HG03095 (cell line): ENCODE results near the gene ROCK1.
A peak's percentile ranks its signal among the peaks of the same experiment; 100 is the strongest.
"Not testable (repeated sequence)": the region's sequence is repeated elsewhere in the genome, so short reads cannot be mapped to it uniquely, and the experiment has no call there.

Source experiments
- ATAC-seq: cut with Tn5 transposase; IDR thresholded peaks from one replicate; pipeline ENCODE4 v1.9.1; 2021; ENCODE audit warnings: moderate library complexity; ENCODE audit not compliant: unreplicated experiment

Gene ROCK1

DNA sequence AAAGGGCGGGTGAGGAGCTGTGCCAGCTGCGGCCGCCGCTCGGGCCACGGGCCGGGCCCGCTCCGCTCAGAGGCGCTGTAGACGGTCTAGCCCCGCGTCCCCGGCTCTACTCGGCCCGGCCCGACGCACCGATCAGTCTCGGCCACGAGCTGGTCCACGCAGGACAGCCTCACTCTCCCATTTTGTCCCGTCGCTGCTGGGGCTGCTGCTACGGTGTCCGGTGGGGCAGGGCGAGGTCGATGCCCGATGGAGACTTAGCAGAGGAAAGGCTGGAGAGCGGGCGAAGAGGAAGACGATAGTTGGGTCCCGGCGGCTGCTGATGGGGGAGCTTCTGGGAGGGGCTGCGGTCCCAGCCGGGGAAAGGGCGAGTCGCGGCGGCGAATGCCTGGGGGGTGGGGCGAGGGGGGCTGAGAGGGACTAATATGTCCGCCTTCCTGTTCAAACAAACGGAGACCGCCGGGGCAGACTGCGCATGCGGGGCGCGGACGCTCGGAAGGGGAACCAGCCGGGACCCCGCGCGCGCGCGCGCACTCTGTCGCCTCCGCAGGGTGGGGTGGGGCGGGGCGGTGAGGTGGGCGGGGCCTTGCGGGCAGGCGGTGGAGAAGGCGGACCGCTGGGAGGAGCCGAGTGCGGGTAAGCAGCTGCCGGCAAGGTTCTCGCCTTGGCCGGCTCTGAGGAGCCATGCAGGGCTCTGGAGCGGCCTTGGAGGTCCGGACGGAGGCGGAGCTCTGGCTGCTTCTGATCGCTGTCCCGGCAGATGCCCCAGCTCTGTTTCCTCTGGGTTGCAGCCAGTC lies at the start of gene ROCK1:
ROCK1 (minus strand) TSS at position 468 of the 794 bp plus-strand sequence. CDS start 903 bp downstream, outside the sequence.
- ATAC-seq = peak; percentile 87

DNA sequence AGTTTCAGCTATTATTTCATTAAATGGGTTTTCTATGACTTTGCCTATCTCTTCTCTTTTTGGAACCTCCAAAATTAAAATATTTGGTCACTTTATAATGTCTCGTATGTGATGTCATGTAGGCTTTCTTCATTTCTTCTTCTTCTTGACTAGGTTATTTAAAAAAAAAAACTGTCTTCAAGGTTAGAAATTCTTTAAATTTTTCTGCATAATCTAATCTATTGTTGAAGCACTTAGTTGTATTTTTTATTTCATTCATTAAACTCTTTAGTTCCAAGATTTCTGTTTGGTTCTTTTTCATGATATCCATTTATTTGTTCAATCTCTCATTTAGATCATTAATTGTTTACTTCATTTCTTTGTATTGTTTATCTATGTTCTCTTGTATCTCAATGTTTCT lies 43.8 kb upstream of the ROCK1 start:
- no peak for ATAC-seq

DNA sequence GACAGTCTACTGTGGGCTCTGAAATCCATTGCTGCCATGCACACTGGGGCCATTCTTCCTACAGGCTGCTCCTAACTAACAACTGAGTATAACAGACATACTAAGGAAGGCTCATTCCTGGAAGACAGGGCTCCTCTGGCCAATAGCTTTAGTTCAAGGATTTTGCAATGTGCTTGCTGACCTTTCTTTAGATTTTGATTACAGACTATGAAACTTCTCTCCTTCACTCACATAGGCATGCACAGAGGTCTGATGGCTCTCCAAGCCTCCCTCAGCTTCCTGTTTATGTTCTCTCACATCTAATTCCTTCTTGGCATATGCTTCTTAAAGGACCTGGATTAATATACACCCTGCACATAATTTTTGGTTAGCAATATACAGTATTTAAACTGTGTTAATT lies 34.4 kb upstream of the ROCK1 start:
- no peak for ATAC-seq

DNA sequence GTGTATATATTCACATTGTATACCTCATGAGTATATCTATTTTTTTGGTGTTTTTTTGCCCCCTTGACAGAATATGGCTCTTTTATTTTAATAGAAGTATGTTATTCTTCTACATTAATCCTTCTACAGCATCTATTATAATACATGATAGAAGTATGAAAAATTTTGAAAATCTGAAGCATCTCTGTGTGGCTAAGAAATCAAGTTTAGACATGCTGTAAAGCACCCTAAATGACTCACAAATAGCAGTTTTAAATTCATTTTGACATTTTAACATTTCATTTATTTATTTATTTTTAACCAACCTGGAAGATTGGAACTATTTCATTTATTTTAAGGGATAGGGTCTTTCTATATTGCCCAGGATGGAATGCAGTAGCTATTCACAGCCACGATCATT lies 33.8 kb upstream of the ROCK1 start:
- no peak for ATAC-seq

DNA sequence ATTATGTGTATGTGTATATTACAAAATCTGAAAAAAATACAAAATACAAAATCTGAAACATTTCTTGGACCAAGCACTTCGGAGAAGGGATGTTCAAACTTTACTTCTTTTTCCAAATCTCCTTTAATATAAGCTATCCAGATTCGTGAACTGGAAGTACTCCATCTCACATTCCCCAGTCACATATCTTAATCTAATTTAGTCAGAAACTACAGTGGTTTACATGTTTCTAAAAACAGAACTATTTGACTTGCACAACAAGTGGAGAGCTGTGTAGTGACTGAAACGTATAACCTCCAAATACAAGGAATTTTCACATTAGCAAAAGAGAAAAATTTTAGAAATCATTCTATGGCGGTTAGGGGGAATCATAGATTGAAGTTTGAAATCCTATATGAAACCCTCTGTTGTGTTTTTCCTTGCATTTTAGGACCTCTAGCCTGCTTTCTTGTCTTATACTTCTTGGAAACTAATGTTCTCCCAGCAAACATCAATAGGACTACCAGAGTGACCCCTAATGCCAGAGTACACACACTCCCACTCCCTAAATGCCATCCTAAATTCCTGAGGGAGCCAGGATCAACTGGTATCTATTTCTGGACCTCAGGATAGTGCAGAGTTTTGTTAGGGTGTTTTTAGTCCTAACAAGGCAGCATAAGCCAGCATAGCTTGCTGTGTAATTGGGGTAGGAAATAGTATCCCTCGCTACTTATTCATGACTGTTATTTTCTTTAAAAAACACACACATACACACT lies 30.2 kb upstream of the ROCK1 start:
- no peak for ATAC-seq

DNA sequence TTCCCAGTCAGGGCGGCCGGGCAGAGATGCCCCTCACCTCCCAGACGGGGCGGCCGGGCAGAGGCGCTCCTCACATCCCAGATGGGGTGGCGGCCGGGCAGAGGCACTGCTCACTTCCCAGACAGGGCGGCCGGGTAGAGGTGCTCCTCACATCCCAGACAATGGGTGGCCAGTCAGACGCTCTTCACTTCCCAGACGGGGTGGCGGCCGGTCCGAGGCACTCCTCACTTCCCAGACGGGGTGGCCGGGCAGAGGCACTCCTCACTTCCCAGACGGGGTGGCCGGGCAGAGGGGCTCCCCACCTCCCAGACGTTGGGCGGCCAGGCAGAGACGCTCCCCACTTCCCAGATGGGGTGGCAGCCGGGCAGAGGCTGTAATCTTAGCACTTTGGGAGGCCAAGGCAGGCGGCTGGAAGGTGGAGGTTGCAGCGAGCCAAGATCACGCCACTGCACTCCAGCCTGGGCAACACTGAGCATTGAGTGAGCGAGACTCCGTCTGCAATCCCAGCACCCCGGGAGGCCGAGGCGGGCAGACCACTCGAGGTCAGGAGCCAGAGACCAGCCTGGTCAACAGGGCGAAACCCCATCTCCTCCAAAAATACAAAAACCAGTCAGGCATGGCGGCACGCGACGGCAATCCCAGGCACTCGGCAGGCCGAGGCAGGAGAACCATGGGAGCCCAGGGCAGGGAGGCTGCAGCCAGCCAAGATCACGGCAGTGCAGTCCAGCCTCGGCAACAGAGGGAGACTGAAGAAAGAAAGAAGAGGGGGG lies 26.3 kb upstream of the ROCK1 start:
- not testable (repeated sequence) for ATAC-seq

DNA sequence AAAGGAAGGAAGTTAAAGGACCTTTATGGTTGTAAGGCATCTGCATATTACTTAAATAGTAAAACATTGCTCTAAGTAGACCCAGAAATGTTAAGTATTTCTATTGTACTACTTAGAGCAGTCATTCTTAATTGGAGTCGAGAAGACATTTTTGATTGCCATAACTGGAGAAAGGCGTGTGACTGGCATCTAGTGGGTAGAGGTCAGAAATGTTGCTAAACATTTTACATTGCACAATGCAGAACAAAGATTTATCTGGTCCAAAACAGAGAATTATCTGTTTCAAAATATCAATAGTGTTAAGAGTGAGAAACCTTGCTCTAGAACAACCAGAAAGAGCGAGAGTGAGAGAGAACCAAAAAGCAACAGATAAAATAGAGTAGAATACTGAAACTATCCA lies 23.3 kb upstream of the ROCK1 start:
- ATAC-seq = no peak

DNA sequence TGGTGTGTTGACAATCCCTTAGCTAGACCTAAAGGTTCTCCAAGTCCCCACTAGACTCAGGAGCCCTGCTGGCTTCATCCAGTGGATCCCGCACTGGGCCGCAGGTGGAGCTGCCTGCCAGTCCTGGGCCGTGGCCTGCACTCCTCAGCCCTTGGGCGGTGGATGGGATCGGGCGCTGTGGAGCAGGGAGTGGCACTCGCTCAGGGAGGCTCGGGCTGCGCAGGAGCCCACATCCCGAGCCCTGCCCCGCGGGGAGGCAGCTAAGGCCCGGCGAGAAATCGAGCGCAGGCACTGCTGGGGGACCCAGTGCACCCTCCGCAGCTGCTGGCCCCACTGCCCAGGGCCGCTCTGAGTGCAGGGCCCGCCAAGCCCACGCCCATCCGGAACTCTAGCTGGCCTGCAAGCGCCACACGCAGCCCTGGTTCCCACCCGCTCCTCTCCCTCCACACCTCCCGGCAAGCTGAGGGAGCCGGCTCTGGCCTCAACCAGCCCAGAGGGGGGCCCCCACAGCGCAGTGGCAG lies 20.8 kb upstream of the ROCK1 start:
- ATAC-seq = no peak

DNA sequence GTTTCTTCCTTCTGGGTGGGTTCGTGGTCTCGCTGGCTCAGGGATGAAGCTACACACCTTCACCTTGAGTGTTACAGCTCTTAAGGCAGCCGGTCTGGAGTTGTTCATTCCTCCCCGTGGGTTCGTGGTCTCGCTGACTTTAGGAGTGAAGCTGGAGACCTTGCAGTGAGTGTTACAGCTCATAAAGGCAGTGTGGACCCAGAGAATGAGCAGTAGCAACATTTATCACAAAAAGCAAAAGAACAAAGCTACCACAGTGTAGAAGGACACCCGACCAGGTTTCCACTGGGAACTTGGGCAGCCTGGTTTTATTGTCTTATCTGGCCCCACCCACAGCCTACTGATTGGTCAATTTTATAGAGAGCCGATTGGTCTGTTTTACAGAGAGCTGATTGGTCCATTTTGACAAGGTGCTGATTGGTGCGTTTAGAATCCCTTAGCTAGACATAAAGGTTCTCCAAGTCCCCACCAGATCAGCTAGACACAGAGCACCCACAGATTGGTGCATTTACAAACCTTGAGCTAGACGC lies 20.1 kb upstream of the ROCK1 start:
- no peak for ATAC-seq

DNA sequence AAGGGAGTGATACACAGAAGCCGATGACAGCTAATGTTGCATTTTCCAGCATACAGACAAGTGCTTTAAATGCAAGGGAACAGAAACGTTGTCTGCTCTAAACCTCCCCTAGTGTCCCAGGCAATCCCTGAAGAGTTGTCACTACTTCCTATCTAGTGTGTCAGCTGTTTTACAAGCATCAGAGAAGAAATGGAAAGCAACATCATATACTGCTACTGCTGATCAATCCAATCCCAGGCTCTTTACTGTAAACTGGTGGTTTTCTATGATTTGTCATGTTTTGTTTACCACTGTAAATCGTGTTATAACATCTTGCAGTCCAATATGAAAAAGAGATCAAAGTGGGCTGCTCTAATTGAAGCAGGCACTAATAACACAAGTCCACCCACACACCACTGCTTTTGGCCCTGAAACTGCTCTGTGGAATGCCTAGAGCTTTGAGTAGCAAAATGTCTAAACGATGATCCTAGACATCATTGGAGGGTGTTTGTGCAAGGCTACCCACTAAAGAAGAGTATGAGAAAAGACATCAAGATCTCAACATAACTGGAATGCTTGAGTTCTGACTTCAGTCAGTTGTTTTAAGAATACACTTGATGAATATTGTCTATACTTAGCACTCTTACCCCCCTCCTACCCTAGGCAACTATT lies 18.1 kb upstream of the ROCK1 start:
- no peak for ATAC-seq

DNA sequence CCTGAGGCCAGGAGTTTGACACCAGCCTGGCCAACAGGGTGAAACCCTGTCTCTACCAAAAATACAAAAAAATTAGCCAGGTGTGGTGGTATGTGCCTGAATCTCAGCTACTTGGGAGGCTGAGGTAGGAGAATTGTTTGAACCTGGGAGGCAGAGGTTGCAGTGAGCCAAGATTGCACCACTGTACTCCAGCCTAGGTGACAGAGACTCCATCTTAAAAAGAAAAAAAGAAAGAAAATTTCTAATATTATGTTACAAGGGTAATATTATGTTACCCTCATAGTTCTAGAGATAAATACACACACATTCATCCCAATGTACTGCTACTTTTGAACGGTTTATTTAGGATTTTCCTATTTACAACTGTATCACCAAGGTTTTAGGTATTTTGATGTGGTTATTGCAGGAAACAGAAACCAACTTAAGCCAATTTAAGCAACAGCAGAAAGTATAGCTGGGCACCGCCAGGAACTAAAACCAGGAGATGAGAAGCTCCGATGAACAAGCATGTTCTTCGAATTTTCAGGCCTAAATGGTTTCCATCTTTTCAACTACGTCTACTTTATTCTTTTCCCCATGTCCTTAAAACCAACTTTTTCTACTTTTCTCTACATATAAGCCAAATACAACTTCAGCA lies 11.8 kb upstream of the ROCK1 start:
- no peak for ATAC-seq

DNA sequence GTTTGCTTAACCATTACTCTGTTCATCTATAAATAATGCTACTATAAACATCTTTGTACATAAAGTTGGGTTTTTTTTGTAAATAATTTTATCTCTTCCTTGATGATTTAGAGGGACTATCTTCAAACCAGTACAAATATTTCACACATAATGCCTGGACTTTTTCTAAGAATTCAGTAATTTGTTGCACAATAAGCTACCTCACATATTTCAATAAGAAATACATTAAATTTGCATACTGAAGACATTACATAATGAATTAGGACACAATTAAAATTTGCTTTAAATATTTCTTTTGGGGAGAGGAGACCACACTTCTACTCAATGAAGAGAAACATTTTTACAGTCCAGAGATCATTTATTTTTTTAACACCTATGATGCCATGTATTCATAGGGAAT lies 7.2 kb upstream of the ROCK1 start:
- no peak for ATAC-seq

DNA sequence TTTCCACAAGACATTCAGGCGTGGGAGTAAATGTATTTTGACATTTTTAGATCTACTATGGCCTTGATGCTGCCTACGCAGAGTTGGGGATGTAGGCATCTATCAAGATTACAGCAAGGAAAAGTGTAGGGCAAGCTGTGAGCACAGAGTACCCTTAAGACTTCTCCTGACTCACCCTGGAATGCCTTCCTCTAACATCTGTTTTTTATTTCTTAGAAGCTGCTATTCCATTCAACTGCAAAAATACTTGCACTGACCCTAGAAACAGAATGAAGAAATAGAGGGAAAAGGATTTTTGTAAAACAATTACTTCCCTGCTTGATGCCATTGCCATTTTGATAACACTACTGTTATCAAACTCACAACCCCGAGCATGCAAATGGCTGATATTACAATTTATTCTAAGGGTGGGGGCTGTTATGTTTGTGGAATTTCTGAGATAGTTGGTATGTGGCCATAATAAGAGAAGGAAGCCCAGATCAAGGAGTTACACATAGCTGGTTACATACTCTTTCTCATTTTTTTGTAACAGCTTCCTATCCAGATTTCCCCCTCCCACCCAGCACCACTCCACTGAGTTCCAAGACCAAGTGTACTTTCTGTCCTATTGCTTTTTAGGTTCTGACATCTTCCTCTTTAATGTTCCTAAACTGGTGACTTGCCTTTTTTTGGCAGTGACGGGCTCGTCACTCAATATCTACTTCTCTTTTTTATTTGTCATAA lies 6.0 kb upstream of the ROCK1 start:
- no peak for ATAC-seq

DNA sequence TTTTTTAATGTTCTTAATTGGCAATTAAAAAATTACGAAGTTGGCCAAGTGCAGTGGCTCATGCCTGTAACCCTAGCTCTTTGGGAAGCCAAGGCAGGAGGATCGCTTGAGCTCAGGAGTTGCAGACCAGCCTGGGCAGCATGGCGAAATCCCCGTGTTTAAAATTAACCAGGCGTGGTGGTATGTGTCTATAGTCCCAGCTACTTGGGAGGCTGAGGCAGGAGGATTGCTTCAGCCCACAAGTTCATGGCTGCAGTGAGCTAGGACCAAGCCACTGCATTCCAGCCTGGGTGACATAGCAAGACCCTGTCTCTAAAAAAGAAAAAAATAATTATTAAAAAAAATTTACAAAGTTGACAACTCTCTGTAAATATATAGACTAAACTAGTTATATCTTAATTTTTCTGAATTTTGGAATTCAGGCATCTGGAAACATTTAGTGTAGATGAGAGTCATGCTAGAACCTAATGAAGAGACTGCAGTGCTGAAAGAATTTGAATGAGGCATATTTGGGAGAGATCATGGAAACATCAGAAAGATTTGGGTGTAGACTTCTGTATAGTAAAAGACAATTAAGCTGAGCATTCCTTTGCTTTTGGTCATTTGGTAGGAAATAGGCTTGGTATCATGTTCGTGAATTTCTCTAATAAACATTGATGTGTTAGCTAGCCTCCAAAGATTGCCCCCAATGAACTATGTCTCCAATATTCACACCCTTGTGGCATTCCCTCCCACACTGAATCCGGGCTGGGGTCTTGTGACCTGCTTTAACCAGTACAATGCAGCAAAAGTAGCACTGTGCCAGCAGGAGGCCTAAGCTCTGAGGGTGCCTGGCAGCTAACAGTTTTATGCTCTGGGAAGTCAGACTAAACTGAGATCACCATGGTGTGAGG lies 4.2 kb upstream of the ROCK1 start:
- ATAC-seq = no peak

DNA sequence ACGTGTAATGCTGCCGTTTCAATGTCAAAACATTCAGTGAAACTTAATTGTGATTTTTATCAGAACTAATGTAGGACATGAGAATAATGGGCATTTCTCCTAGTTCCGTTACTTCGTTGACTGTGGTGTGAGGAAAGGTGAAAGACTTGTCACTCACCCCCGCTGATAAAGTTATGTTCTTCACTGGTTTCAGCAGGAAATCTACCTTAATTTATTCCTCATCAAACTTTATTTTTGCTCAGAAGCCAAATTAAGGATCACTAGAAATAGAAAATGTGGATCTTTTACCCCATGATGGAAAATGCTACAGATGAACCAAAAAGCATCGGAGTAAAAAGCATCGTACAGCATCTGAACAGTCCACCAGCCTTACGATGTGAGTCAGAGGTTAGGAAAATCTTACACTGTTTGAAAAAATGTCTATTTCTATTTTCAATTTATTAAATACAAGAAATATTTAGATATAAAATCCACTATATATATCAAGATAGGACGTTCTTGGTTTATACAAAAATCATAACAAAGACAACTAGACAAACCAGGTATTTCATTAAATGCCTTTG lies 1.0 kb upstream of the ROCK1 start:
- no peak for ATAC-seq

DNA sequence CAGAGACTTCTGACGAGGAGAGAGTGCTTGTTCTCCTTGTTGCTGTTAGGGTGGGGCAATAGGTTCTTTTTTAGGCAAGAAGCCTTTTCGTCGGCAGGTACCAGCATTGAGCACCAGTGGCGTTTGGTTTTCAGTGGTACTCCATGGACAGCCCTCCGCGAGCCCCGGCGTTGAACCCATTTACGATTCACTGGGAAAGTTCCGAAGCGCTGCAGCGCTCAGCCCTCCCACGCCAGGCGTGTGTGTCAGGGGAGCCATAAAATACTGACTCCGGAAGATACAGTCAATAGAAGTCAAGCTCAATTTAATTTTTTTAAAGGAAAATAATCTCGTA lies 494 bp upstream of the ROCK1 start:
- peak; percentile 30 for ATAC-seq

DNA sequence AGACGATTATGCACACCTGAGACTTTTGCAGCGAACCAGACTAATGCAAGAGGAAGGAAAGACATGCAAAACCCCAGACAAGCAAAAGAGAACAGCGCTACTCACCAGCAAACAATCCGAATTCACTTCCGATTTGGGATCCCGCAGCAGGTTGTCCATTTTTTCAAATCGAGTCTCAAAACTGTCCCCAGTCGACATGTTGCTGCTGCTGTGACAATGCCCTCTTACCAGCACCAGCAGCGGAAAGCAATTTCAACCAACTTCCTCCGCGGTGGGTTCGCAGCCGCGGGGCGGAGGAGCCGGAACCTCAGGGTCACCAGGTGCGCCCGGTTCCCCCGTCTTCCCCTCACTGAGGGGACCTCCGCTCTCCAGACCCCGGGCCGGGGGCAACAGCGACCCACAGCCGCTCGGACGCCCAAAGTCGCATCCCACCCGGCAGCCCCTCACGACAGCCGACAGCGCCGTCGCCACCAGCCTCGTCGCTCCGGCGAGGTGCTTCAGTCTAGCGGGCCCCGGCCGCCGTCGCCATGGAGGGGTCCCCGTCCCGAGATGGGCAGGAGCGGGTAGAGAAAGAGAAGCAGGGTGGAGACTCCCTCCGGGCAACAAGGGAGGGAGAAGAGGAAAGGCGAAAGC lies 784 bp downstream of the ROCK1 start:
- peak; percentile 28 for ATAC-seq
